Kidney (tissue), 14 donors: ENCODE measurements around the gene MAN2A1. TPM values are rescaled to one million over a fixed set of nuclear protein-coding genes. Genes with fewer than 3 reads are reported as not detected.

ENCODE experiments used
- DNase-seq, 5 donors: peaks; one replicate each; pipeline ENCODE4 v3.0.0-alpha.2; 2013 to 2020
- FAIRE-seq: peaks from 2 replicates; lab custom pipeline; 2012; peaks lifted over from hg19 to GRCh38; lab: Jason Lieb, UNC
- H3K27ac ChIP-seq, 2 donors: one replicate each; pipeline ENCODE4 v1.7.0; 2013; ENCODE audit warnings: low read depth in 2 of 2, low read length in 2 of 2, inconsistent platforms in 1 of 2
- H3K27me3 ChIP-seq: one replicate; pipeline ENCODE4 v1.7.1; 2013; ENCODE audit warnings: low read length, inconsistent platforms; ENCODE audit not compliant: control insufficient read depth, insufficient read depth
- H3K36me3 ChIP-seq, 3 donors: one replicate each; pipeline versions ENCODE4 v1.7.0 to v1.7.1; 2013; ENCODE audit warnings: low read length in 3 of 3, control low read depth in 1 of 3, inconsistent platforms in 1 of 3; ENCODE audit not compliant: insufficient read depth in 3 of 3, control insufficient read depth in 2 of 3
- H3K4me1 ChIP-seq, 3 donors: one replicate each; pipeline versions ENCODE4 v1.7.0 to v1.7.1; 2013; ENCODE audit warnings: low read length in 3 of 3, inconsistent platforms in 1 of 3, low read depth in 1 of 3; ENCODE audit not compliant: control insufficient read depth in 2 of 3, insufficient read depth in 2 of 3
- H3K4me3 ChIP-seq, 3 donors: one replicate each; pipeline versions ENCODE4 v1.7.0 to v1.8.1; 2013; ENCODE audit warnings: low read length in 3 of 3, control low read depth in 1 of 3, inconsistent platforms in 1 of 3
- H3K9ac ChIP-seq, 3 donors: one replicate each; pipeline versions ENCODE4 v1.7.0 to v1.7.1; 2013; ENCODE audit warnings: low read length in 3 of 3, control low read depth in 1 of 3, inconsistent platforms in 1 of 3
- H3K9me3 ChIP-seq, 3 donors: one replicate each; pipeline versions ENCODE4 v1.7.0 to v1.7.1; 2013; ENCODE audit warnings: low read length in 3 of 3, control low read depth in 1 of 3, inconsistent platforms in 1 of 3; ENCODE audit not compliant: control insufficient read depth in 2 of 3, insufficient read depth in 1 of 3
- CTCF ChIP-seq: IDR thresholded peaks from 3 replicates; pipeline ENCODE4 v1.5.1; 2012; ENCODE audit warnings: mild to moderate bottlenecking, moderate library complexity, borderline replicate concordance; ENCODE audit not compliant: insufficient read depth; ENCODE audit errors: extremely low read depth
- intact Hi-C: fragments of 100-400 bp; cut with DNase I; formaldehyde crosslinking; loops from one replicate; pipeline ENCODE4 v1.11.1; 2022
- polyA plus RNA-seq: library from polyadenylated mRNA; stranded (reverse); fragments of 350-450 nt; fragmentation: Illumina TruSeq; extraction: RNeasy Lipid Tissue Mini Kit (QIAGEN cat#74804); gene quantifications from one replicate; pipeline ENCODE4 v1.2.3, GENCODE V29; 2014; ENCODE audit warnings: low read depth, low replicate concordance; ENCODE audit not compliant: insufficient read depth
- total RNA-seq: library from RNA; stranded (reverse); fragmentation: NEBNext Ultra II Directional; extraction: Animal tissue kit (Norgen Biotek cat#: 25700); gene quantifications from one replicate; pipeline ENCODE4 v1.2.1, GENCODE V29; 2021
- donor health status: control.
- donor health status: control.
- donor health status: control.
- donor health status: control.
- donor health status: control.
- donor health status: DM: yes; HTN: yes; CAD: no.
- donor health status: Normal renal cell carcinoma (clear cell type).

MAN2A1 gene
- total and polyA plus RNA-seq, 2 donors from 2014 or later, result 12.7 to 69.9 TPM

GRCh38 chr5:109855056-109855455 lies 165.3 kb downstream of the MAN2A1 start:
- Histone ChIP-seq H3K36me3 (peaks cover 0 to 20% (median 6%) of the 10 kb centered on the region in 3 donors), H3K27ac (no peak overlapping the region), H3K27me3 (no peaks in the 10 kb centered on the region), H3K4me1 (peaks cover 0 to 8% (median 0%) of the 10 kb centered on the region in 3 donors), H3K9me3 (no peaks in the 10 kb centered on the region), H3K4me3 (no peak overlapping the region), H3K9ac (no peak overlapping the region)
- FAIRE-seq (no peak), DNase-seq (no peak)
- intact Hi-C loops, result no loop called here
- no peak for TF ChIP-seq CTCF

GRCh38 chr5:109857405-109858031 lies 167.8 kb downstream of the MAN2A1 start:
- H3K36me3 ChIP-seq, result peaks cover 0 to 20% (median 13%) of the 10 kb centered on the region in 3 donors
- no peak for TF ChIP-seq CTCF
- no peak overlapping the region for H3K4me3 ChIP-seq
- no peak overlapping the region for H3K9ac ChIP-seq
- H3K27me3 ChIP-seq, result no peaks in the 10 kb centered on the region
- no peak for DNase-seq
- intact Hi-C loops, result no loop called here
- peaks cover 0 to 6% (median 0%) of the 10 kb centered on the region in 3 donors for H3K4me1 ChIP-seq
- no peak for FAIRE-seq
- no peaks in the 10 kb centered on the region for H3K9me3 ChIP-seq
- no peak overlapping the region for H3K27ac ChIP-seq

- FAIRE-seq, result no peak
- no peak for TF ChIP-seq CTCF
- no peaks in the 10 kb centered on the region for H3K4me1 ChIP-seq
- intact Hi-C loops, result no loop called here
- DNase-seq, result no peak
- H3K9me3 ChIP-seq, result no peaks in the 10 kb centered on the region
- no peak overlapping the region for H3K27ac ChIP-seq
- no peaks in the 10 kb centered on the region for H3K27me3 ChIP-seq
- H3K4me3 ChIP-seq, result no peak overlapping the region
- H3K9ac ChIP-seq, result no peak overlapping the region
- peaks cover 0 to 20% (median 18%) of the 10 kb centered on the region in 3 donors for H3K36me3 ChIP-seq
Observed at GRCh38 chr5:109859537-109859936, 169.8 kb downstream of the MAN2A1 start.

DNA sequence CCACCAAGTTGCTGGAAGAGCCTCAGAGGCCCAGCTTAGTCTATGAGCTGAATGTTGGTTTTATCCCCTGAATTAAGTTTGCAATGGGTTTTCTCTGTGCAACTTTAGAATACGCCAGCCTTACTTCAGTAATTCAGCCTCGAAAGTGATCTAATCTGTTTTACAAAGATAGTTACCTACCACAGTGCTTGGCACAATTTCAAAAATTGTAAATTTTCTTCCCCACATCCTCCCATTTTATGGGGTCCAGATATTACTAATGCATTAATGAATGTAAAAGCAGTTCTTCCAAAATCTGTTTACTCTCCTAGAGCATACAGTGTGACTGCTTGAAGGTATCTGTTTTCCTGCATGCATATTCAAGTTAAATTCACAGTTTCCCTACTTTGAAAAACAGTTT lies 172.6 kb downstream of the MAN2A1 start:
- no peak overlapping the region for H3K4me3 ChIP-seq
- H3K4me1 ChIP-seq, result no peaks in the 10 kb centered on the region
- no peak overlapping the region for H3K27ac ChIP-seq
- intact Hi-C loops, result no loop called here
- TF ChIP-seq CTCF, result no peak
- no peaks in the 10 kb centered on the region for H3K9me3 ChIP-seq
- H3K27me3 ChIP-seq, result no peaks in the 10 kb centered on the region
- DNase-seq (no peak), FAIRE-seq (no peak)
- H3K9ac ChIP-seq, result no peak overlapping the region
- H3K36me3 ChIP-seq, result peaks cover 0 to 24% (median 16%) of the 10 kb centered on the region in 3 donors
